Hepatic stellate cell (primary cell): ENCODE results near the gene DNAI1.
"Not testable (repeated sequence)": the region's sequence is repeated elsewhere in the genome, so short reads cannot be mapped to it uniquely, and the experiment has no call there.

ENCODE experiments used
- DNase-seq: peaks from one replicate; pipeline ENCODE4 v3.0.0; 2011; ENCODE audit warnings: low spot score

Gene DNAI1

DNA sequence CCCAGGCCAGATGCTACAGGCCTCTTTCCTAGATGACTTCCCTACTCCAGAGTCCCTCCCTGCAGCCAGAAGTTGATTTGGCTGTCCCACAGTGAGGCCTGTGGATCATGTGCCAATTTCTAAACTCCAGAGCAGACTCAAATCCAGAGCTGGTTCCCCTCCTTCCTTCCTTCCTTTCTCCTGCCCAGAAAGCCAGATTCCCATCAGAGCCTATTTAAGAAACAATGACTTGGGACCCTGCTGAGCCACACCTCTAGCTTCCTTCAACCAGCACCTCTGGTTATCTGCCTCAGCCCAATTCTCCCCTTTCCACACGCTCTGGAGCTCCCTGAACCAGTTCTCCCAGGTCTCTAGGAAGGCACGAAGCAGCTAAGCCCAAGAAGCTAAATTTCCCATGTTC is 7.5 kb upstream of the DNAI1 start:
- no peak for DNase-seq

DNA sequence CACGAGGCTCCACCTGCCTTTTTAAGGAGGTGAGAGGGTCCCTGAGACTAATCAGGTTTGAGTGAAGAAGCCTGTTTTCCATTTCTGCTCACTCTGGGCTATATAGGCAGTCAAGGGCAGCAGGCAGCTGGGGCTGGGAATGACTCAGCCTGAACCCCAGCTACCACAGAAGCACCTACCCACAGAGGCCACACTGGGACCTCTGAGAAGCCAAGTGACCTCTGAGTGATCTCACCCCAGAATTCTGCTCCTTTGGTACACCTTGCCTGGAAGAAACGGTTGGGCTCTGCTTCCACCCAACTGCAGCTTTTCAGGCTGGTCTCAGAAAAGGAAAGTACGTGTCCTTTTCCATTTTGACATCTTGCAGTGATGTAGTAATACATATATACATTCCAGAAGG is 7.1 kb upstream of the DNAI1 start:
- DNase-seq: no peak

DNA sequence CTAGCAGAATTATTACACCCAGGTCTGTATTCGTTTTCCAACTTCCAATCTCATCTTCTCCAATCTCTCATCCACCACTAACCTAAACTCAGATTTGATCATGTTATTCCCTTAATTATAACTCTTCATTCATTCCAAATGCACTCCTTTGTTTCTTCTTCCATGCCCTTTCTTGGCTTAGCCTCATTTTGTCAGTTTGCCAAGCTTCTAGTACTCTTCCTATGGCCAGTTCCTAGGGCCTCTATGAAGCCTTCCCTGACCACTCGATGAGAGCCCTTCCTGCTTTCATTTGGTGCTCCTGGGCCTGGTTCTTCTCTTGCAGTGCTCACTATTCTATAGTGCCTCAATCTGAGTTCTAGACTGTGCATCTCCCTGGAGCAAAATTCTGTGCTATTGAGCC is 6.0 kb upstream of the DNAI1 start:
- no peak for DNase-seq

DNA sequence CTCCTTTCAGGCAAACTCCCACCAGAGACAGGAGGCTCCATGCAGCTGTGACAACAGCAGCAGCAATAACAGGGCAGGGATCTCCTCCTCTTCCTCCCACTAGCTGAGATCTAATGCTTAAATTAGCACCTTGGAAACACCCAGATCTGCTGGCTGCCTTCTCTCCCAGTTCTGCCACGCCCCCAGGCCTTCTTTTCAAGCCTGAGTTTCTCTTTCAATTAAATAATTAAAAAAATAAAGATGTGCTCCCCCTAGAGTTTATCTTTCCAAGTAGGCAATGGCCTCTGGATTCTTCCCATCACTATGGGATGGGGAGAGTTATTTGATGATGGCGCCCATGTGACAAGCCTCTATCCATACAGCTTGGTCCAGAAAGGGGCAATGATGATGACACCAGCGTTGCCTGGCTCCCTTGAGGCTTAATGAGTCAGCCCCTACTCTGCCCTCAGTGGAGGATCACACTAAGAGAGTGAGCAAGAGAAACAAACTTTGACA is 4.0 kb upstream of the DNAI1 start:
- DNase-seq: peak; percentile 79

DNA sequence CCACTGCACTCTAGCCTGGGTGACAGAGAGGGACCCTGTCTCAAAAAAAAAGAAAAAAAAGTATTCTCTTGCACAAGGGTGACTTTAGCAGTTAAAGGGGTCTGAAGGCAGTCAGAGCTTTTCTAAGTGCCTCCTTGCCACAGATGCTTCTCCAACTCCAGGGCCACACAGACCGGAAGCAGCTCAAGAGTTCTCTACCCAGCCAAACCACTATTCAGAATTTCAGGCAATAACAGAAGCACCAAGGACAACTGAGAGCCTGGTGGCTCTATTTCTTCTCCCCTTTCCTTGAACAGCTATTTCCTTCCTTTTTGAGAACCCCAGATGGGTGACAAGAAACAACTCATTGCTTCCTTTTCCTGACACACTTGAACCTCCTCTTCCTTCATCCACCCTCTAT is 2.5 kb upstream of the DNAI1 start:
- no peak for DNase-seq

DNA sequence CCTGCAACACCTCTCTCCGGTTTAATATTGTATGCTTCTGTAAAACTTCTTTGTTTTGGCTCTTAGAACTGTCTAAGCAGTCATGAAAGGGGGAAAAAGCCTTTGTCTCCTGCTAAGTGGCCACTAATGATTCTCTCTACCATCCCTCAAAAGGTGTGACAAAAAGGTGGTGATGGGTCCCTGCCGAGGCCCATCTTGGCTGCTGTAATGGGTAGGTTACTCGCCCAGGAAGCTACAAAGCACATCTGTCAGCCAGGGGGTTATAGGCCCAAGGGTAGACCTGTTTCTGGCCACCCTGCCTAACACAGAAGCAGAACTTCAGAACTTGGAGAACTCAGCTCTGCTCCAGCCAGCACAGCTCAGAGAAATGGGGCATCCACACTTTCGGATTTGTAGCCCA is 1.9 kb upstream of the DNAI1 start:
- no peak for DNase-seq

DNA sequence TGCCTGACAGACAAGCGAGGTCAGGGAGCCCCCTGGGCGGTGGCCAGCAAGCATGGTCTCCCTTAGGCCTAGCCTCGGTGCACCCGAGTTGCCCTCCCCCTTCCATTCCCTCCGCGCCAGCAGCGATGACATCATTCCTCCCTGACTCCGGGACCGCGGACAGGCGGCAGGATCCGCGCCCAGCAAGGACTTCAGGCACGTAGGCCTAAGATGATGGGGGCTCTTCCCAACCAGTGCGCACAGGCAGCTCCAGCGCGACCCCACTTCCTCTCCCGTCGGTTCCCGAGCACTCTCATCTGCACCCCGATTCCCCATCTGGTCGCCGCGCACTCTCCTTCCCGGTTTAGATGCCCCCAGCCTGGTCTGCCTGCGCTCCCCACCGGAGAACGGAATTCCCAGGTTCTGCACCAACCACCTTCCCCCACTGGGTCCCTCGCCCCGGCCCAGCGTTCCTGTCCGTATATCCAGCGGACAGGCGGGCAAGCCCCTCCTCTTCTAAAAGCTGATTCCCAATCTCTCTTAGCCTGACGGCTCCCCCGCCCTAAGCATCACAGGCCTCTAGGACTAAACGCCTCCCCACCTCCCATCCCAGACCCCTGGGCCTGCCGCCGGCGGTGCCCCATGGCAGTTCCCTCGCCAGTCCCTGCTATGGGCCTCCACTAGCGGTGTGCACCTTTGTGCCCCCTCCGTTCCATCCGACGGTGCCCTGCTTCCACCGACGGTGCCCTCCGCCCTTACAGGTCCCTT is 1.2 kb upstream of the DNAI1 start:
- DNase-seq: peak; percentile 83

DNA sequence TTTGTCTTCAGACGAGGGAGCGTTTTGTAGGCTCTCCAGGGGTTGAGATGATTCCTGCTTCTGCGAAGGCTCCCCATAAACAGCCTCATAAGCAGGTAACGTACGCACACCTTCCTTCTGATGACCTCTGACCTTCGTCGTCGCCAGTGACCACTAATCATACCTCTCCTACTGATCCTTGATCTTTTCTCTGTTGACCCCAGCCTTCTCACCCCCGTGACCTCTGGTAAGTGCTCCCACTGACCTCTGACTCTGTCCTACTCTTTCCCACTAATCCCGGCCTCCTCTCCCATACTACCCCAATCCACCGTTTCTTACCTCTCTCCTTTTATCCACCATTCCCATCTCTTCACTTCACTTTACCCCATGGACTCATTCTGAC is 345 bp downstream of the DNAI1 start:
- DNase-seq: no peak

DNA sequence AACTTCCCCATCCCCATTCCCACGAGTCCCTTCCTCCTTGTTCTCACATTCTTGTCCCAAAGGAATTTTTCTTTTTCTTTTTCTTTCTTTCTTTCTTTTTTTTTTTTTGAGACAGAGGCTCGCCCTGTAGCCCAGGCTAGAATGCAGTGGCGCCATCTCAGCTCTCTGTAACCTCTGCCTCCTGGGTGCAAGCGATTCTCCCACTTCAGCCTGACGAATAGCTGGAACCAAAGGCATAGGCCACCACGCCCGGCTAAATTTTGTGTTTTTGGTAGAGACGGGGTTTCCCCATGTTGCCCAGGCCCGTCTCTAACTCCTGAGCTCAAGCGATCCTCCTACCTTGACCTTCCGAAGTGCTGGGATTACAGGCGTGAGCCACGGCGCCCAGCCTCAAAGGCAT is 751 bp downstream of the DNAI1 start:
- DNase-seq: no peak

DNA sequence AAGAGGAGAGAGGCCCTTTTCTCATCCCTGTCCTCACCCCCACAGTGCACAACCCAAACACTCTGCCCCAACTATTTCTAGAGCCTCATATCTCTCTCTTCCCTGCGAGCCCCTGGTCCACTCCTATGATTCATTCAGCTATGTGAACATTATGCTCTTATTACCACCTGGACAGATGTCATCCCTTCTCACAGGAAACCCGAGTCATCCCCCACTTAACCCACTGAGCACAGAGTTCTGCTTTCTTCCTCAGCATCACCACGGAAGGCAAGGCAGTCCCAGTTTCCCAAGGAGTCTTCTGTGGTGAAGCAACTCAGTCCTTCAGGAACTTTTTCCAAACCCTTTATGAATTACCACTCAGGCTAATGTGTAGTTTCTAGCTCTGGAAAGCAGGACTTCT is 1.3 kb downstream of the DNAI1 start:
- DNase-seq: no peak

DNA sequence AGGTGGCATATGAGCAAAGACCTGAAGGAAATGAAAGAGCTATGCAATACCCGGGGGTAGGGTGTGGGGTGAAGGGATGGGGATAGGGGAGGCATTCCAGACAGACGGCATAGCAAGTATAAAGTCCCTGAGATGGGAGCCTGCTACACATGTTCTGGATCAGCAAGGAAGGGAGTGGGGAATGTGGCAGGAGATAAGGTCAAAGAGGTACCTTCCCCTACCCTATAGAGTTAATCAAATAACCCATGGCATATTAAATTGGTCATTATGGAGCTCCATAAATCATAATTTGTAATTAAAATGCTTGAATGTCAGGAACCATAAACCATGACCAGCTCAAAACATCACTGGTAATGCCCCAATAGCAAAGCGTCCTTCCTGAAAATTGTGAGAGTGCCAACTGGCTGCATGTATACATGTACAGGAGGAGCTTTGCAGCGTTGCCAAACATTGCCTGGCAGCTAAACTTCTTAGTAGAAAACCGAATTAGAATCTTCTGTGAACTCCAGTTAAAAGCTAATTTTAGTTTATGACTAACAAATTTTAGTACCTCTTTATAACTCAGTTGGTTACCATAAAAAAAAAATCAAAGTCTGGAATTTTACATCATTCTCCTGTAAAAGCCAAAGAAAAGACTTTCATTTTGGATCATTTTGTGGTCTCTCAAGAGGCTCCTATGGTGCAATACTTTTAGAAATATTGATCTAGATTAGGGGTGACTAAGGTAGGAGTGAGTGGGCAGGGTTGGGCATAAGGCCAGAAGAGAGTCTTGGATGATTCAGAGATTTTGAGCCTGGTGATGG is 4.7 kb downstream of the DNAI1 start:
- peak; percentile 20 for DNase-seq

DNA sequence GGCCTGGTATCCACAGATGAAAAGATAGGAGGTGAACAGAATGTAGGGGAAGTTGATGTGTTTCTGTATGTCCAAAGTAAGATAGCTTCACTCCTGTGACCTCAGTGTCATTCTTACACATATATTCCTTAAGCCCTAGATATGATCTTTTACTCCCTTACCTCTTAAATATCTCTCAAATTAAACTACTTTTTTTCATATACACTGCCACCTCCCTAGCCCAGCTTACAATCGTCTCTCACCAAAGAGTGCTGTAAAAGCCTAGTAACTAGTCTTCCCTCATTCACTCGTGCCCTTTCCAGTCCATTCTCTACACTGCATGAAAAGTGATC is 5.3 kb downstream of the DNAI1 start:
- no peak for DNase-seq

DNA sequence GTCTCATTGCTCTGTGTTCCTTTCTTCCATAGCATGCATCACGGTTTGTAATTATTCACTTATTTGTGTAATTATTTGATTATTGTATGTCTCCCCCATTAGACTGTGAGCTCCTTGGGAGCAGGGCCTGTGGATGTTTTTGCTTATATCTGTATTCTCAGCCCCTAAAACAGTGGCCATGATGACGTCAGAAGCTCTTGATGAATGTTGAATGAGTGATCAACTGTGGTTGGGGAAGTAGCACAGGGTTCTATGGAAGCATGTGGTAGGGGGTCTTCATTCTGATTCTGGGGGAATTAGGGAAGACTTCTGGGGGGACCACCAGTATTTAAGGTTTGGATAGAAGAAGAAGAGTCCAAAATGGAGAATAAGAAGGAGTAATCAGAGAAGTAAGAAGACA is 6.0 kb downstream of the DNAI1 start:
- DNase-seq: no peak

DNA sequence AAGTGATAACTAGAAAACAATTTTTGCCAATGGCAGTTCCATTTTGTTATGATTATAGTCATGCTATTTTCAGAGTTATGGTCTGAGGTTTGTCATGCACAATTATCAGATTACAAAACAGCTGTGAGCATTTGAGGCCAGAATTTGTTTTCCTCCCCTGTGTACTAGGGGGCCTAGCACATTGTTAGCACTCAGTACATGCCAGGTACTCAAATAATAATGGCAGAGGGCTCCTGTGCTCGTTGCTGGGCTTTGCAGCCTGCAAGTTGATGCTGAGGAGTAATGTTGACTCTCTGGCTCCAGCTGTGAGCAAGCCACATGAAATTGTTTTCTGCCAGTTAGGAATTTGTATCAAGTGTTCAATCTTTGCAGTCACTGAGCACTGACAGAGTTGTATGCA is 6.9 kb downstream of the DNAI1 start:
- DNase-seq: no peak

DNA sequence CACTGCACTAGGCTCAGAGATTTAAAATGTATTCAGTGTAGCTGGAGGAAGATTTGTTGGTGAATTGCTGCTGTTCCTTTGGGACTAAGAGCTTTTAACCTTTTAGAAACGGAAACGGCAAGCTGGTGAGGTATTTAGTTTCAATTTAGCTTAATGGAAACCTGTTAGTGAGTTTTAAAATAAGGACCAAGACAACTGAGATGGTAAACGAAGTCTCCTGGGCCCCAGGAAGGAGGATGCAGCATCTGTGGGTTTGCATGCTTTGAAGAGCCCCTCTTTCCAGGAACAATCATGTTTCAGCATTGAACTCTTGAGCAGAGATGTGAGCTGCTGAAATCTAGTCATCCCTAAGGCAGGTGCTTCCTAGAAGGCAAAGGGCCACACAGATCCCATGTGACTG is 16.5 kb downstream of the DNAI1 start:
- no peak for DNase-seq

DNA sequence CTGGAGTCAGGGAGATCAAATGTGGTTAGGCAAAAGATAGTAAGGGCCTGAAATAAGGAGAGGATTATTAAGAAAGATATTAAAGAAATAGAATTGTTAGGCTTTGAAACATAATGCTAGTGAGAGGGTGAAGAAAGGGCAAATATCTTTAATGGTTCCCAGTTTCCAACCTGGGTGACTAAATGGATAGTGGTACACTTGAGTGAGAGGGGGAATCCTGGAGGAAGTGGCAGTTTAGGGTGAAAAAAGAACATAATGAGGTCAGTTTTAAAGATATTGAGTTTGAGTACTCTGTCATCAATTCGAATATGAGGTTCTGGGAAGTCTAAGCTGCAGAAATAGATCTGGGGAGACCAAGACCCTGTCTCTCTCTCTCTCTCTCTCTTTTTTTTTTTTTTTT is 18.9 kb downstream of the DNAI1 start:
- no peak for DNase-seq

DNA sequence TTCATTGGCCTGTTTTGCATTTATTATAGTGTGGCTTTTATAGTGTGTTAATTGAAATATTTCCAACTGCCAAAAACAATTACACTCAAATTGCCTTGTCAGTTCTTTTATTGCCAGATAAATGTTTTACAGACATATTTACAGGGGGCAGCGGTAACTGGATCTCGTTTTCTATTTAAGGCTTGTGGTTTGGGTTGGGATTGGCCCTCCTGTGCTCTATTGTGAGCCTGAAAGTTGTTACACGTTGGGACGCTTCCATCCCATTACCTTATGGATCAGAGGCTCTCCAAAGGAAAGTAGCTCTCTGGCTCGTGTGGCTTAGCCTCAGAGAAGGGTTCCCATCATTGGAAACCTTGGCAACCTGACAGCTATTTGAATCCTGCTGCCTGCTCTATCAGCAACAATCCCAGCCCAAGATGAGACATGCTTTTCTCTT is 20.8 kb downstream of the DNAI1 start:
- no peak for DNase-seq

DNA sequence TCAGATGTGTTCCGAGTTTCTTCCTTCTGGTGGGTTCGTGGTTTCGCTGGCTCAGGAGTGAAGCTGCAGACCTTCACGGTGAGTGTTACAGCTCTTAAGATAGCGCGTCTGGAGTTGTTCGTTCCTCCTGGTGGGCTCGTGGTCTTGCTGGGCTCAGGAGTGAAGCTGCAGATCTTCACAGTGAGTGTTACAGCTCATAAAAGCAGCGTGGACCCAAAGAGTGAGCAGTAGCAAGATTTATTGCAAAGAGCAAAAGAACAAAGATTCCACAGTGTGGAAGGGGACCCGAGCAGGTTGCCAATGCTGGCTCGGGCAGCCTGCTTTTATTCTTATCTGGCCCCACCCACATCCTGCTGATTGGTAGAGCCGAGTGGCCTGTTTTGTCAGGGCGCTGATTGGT is 23.0 kb downstream of the DNAI1 start:
- not testable (repeated sequence) for DNase-seq

DNA sequence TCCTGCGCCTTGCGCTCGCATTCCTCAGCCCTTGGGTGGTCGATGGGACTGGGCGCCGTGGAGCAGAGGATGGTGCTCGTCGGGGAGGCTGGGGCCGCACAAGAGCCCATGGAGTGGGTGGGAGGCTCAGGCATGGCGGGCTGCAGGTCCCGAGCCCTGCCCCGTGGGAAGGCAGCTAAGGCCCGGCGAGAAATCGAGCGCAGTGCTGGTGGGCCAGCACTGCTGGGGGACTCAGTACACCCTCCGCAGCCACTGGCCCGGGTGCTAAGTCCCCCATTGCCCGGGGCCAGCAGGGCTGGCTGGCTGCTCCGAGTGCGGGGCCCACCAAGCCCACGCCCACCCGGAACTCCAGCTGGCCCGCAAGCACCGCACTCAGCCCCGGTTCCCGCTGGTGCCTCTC is 24.1 kb downstream of the DNAI1 start:
- DNase-seq: not testable (repeated sequence)

DNA sequence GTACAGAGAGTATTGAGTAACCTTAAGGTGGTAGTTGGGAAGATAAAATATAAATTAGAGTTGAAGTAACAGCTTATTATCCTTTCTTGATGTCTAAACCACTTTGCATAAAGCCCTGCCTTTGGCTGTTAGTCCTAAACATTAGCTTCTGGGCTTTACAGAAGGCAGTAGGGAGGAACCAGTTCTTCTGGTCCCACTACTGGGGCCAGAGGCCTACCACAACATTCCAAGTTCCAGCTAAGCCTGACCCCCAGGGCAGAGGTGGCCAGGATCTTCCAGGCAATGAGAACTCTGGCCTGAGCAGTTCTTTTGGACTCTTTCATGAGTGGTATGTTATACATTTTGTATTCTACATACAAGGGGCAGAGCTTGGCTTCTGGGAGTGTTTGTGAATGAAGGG is 26.1 kb downstream of the DNAI1 start:
- no peak for DNase-seq

DNA sequence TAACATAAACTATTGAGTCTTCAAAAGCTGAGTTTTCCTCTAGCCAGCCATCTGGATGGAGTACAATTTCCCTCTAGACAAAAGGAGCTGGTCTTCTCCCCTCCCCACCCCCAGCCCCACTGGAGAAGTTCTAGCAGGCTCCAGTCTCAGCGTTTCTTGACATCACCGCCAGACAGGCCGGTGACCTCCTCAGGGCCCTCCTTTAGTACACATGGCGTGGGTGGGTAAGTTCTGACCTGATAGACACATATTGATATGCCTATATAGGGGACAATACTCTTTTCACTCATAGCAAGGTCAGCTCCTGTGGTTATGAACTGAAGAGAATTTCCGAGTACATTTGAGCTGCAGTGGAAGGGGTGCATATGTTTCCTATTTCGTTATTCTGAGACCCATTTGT is 27.2 kb downstream of the DNAI1 start:
- no peak for DNase-seq

DNA sequence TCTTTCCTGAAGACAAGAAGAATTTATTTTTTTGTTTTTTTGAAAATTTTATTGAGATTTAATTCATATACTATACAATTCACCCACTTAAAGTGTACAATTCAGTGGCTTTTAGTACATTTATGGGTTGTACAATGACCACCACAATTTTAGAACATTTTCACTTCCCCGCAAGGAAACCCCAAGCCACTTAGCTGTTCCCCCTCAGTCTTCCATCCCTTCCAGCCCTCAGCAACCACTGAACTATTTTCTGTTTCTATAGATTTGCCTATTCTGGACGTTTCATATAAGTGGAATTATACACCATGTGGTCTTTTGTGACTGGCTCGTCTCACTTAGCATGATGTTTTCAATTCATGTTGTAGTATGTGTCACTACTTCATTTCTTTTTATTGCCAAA is 28.0 kb downstream of the DNAI1 start:
- no peak for DNase-seq

DNA sequence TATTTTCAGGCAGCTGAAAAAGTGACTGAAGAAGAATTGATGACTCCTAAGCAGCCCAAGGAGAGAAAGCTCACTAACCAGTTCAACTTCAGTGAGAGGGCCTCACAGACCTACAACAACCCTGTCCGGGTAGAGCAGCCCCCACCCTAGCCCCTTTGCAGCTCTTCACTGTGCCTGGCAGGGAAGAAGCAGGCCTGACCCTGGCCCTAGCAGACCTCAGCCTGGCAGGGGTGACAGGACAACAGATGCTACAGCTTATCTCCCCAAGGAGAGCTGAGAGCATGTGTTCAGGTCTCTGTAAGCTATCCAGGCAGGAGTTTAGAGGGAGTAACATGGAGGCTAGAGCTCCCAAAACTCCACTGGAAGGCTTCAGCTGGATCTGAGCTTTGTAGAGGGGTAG is 31.8 kb downstream of the DNAI1 start:
- DNase-seq: no peak

DNA sequence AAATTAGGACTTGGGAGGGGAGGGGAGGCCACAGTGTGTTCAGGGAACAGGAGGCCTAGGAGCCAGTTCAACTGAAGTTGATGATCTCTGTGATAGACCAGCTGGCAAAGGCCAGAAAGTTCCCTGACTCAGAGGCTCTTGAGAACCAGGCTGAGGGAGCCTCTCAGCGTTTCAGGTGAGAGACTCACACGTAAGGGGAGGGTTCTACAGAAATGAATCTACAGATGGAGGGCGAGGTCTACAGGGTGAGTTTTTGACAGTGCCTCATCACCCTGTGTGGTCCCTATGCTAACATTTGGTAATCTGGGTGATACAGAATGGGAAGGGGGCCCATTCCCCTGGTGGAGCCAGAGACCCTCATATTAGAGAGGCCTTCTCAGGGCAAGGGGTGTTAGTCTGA is 32.2 kb downstream of the DNAI1 start:
- DNase-seq: no peak
